ENCODE data around the gene PARP3. TPM values are rescaled to one million over a fixed set of nuclear protein-coding genes. Genes with fewer than 3 reads are reported as not detected.

PARP3 gene
- total RNA-seq, 1 experiment from 2014 or later, result 8.7 TPM

- H3K4me1 ChIP-seq, result no peaks in the 10 kb centered on the region
- H3K9me3 ChIP-seq (replicated peaks), result no peaks in the 10 kb centered on the region
- no peak overlapping the region for H3K4me3 ChIP-seq
- DNase-seq, result peak in 1 of 2 experiments; percentile 53
- no peak overlapping the region for H3K27ac ChIP-seq
- no peaks in the 10 kb centered on the region for H3K27me3 ChIP-seq
- H3K36me3 ChIP-seq, result peaks cover 18% of the 10 kb centered on the region; the same call in 1 of the 2 replicates
These were observed 12.7 kb upstream of the PARP3 start for GRCh38 chr3:51929420-51930003.

GRCh38 chr3:51930439-51930838 is 11.7 kb upstream of the PARP3 start:
- Histone ChIP-seq H3K36me3 (peaks cover 24% of the 10 kb centered on the region; the same call in 1 of the 2 replicates), H3K4me3 (no peak overlapping the region), H3K4me1 (no peaks in the 10 kb centered on the region), H3K27ac (no peak overlapping the region), H3K27me3 (no peaks in the 10 kb centered on the region), H3K9me3 (replicated peaks) (no peaks in the 10 kb centered on the region)
- no peak for DNase-seq

- H3K4me1 ChIP-seq, result no peaks in the 10 kb centered on the region
- H3K9me3 ChIP-seq (replicated peaks), result no peaks in the 10 kb centered on the region
- H3K36me3 ChIP-seq, result peaks cover 36% of the 10 kb centered on the region
- no peak for DNase-seq
- H3K27ac ChIP-seq, result no peak overlapping the region
- H3K4me3 ChIP-seq, result no peak overlapping the region
- H3K27me3 ChIP-seq, result no peaks in the 10 kb centered on the region
These were observed 10.4 kb upstream of the PARP3 start for GRCh38 chr3:51931756-51932155.

GRCh38 chr3:51932471-51933370 is 9.4 kb upstream of the PARP3 start:
- no peak overlapping the region for H3K4me3 ChIP-seq
- H3K27me3 ChIP-seq, result no peaks in the 10 kb centered on the region
- DNase-seq, result no peak
- H3K9me3 ChIP-seq (replicated peaks), result no peaks in the 10 kb centered on the region
- no peaks in the 10 kb centered on the region for H3K4me1 ChIP-seq
- peaks cover 40% of the 10 kb centered on the region for H3K36me3 ChIP-seq
- no peak overlapping the region for H3K27ac ChIP-seq

- no peak overlapping the region for H3K27ac ChIP-seq
- peaks cover 40% of the 10 kb centered on the region for H3K36me3 ChIP-seq
- H3K27me3 ChIP-seq, result no peaks in the 10 kb centered on the region
- no peak for DNase-seq
- no peaks in the 10 kb centered on the region for H3K4me1 ChIP-seq
- no peak overlapping the region for H3K4me3 ChIP-seq
- H3K9me3 ChIP-seq (replicated peaks), result no peaks in the 10 kb centered on the region
These were observed 8.6 kb upstream of the PARP3 start for GRCh38 chr3:51933471-51934138.

- H3K27me3 ChIP-seq, result no peaks in the 10 kb centered on the region
- H3K4me3 ChIP-seq, result no peak overlapping the region
- no peaks in the 10 kb centered on the region for H3K9me3 ChIP-seq (replicated peaks)
- H3K27ac ChIP-seq, result no peak overlapping the region
- peaks cover 40% of the 10 kb centered on the region for H3K36me3 ChIP-seq
- DNase-seq, result no peak
- no peaks in the 10 kb centered on the region for H3K4me1 ChIP-seq
These were observed 7.9 kb upstream of the PARP3 start for GRCh38 chr3:51934139-51934850.

GRCh38 chr3:51934991-51935885 is 6.9 kb upstream of the PARP3 start:
- Histone ChIP-seq H3K27me3 (no peaks in the 10 kb centered on the region), H3K9me3 (replicated peaks) (no peaks in the 10 kb centered on the region), H3K4me1 (no peaks in the 10 kb centered on the region), H3K4me3 (no peak overlapping the region), H3K27ac (no peak overlapping the region), H3K36me3 (peaks cover 40% of the 10 kb centered on the region)
- DNase-seq, result no peak

GRCh38 chr3:51935886-51936755 is 6.0 kb upstream of the PARP3 start:
- H3K36me3 ChIP-seq, result peaks cover 38% of the 10 kb centered on the region
- H3K4me3 ChIP-seq, result no peak overlapping the region
- DNase-seq, result no peak
- H3K27me3 ChIP-seq, result no peaks in the 10 kb centered on the region
- H3K27ac ChIP-seq, result no peak overlapping the region
- 0 out of 2 replicates have a peak, but pooled peaks cover 3% of the 10 kb centered on the region for H3K4me1 ChIP-seq
- no peaks in the 10 kb centered on the region for H3K9me3 ChIP-seq (replicated peaks)

GRCh38 chr3:51937014-51937413 is 5.1 kb upstream of the PARP3 start:
- H3K4me3 ChIP-seq, result no peak overlapping the region
- peaks cover 37% of the 10 kb centered on the region for H3K36me3 ChIP-seq
- no peaks in the 10 kb centered on the region for H3K9me3 ChIP-seq (replicated peaks)
- no peak overlapping the region for H3K27ac ChIP-seq
- H3K4me1 ChIP-seq, result 0 out of 2 replicates have a peak, but pooled peaks cover 3% of the 10 kb centered on the region
- no peaks in the 10 kb centered on the region for H3K27me3 ChIP-seq
- no peak for DNase-seq

GRCh38 chr3:51937611-51938450 is 4.3 kb upstream of the PARP3 start:
- H3K27me3 ChIP-seq, result no peaks in the 10 kb centered on the region
- H3K9me3 ChIP-seq (replicated peaks), result no peaks in the 10 kb centered on the region
- 0 out of 2 replicates have a peak, but pooled peaks cover 3% of the 10 kb centered on the region for H3K4me1 ChIP-seq
- peaks cover 32% of the 10 kb centered on the region for H3K36me3 ChIP-seq
- no peak overlapping the region for H3K4me3 ChIP-seq
- DNase-seq, result no peak
- no peak overlapping the region for H3K27ac ChIP-seq

GRCh38 chr3:51938780-51939425 is 3.3 kb upstream of the PARP3 start:
- no peak overlapping the region for H3K27ac ChIP-seq
- no peaks in the 10 kb centered on the region for H3K27me3 ChIP-seq
- DNase-seq, result no peak
- H3K4me3 ChIP-seq, result no peak overlapping the region
- 0 out of 2 replicates have a peak, but pooled peaks cover 7% of the 10 kb centered on the region for H3K4me1 ChIP-seq
- no peaks in the 10 kb centered on the region for H3K9me3 ChIP-seq (replicated peaks)
- peaks cover 26% of the 10 kb centered on the region for H3K36me3 ChIP-seq

All from SJCRH30 (cell line).